Activated CD4-positive, alpha-beta T cell treated with anti-CD3 and anti-CD28 coated beads for 36 hours (primary cell): ENCODE data around the gene EDEM1. TPM values are rescaled to one million over a fixed set of nuclear protein-coding genes. Genes with fewer than 3 reads are reported as not detected.
A peak's percentile ranks its signal among the peaks of the same experiment; 100 is the strongest.

Experiments
- ATAC-seq: fragments of 200-7000 bp; cut with Tn5 transposase; one replicate; pipeline ENCODE4 v1.10.0; 2021; ENCODE audit warnings: mild to moderate bottlenecking, moderate library complexity
- CTCF ChIA-PET: fragments of 350-600 bp; sonication (Branson Sonifier 250); formaldehyde crosslinking; loops from one replicate; lab custom pipeline; 2021; ENCODE audit warnings: antibody characterized with exemption; lab: Charles Lee
- POLR2A ChIA-PET: fragments of 350-600 bp; sonication (Branson Sonifier 250); formaldehyde crosslinking; loops from one replicate; lab custom pipeline; 2021; ENCODE audit warnings: antibody characterized with exemption, inconsistent platforms; lab: Charles Lee
- DNase-seq: peaks from one replicate; pipeline ENCODE4 v3.0.0-alpha.2; 2020
- H3K27ac Mint-ChIP-seq: one replicate; pipeline ENCODE4 v1.8.0; 2021; ENCODE audit warnings: mixed read lengths
- H3K27me3 Mint-ChIP-seq: one replicate; pipeline ENCODE4 v1.8.0; 2021; ENCODE audit warnings: mixed read lengths
- H3K36me3 Mint-ChIP-seq: one replicate; pipeline ENCODE4 v1.8.0; 2021; ENCODE audit warnings: low read depth, mixed read lengths
- H3K4me1 Mint-ChIP-seq: one replicate; pipeline ENCODE4 v1.8.0; 2021; ENCODE audit warnings: mixed read lengths
- H3K4me3 Mint-ChIP-seq: one replicate; pipeline ENCODE4 v1.8.0; 2021; ENCODE audit warnings: mild to moderate bottlenecking, moderate library complexity, mixed read lengths
- H3K9me3 Mint-ChIP-seq: one replicate; pipeline ENCODE4 v1.8.0; 2021; ENCODE audit warnings: low read depth, mixed read lengths
- intact Hi-C, 2 experiments: fragments of 100-400 bp; cut with DNase I in 1 of 2; cut with micrococcal nuclease in 1 of 2; formaldehyde crosslinking; loops; one replicate each; pipeline versions ENCODE4 v1.14.2 to v1.15.1; 2022 to 2024; cut with DNase I, micrococcal nuclease
- total RNA-seq, 2 experiments: library from RNA; stranded (reverse); gene quantifications; one replicate each; pipeline ENCODE4 v1.2.3, GENCODE V29; 2021

EDEM1 gene
- total RNA-seq, 2 experiments from 2014 or later, result 105 to 175 TPM

- ChIA-PET POLR2A (interaction anchor here (0.7 to 3.0 kb wide), 10 partner anchors 8 to 590 kb away, joined by 3 to 46 read pairs (median 6); partner anchors contain the start of genes ARL8B, BHLHE40 and EDEM1), CTCF (interaction anchor here (0.7 to 3.4 kb wide), 6 partner anchors 11 to 175 kb away, joined by 3 to 26 read pairs (median 8); partner anchors contain the start of gene EDEM1)
- Mint-ChIP-seq H3K4me1 (peaks cover 89% of the 10 kb centered on the region), H3K27ac (peak overlapping the region; percentile 98), H3K9me3 (peaks cover 2% of the 10 kb centered on the region), H3K4me3 (peak overlapping the region; percentile 68), H3K36me3 (peaks cover 93% of the 10 kb centered on the region), H3K27me3 (no peaks in the 10 kb centered on the region)
- intact Hi-C loops, result loop anchor here (1.0 to 10.0 kb wide), 14 partner anchors 8 to 785 kb away; partner anchors contain the start of genes ARL8B (in 2 of the 2), BHLHE40 (in 1 of the 2), EDEM1 (in 1 of the 2) and ITPR1 (in 1 of the 2)
- DNase-seq (peak; percentile 70), ATAC-seq (peak; percentile 63)
These were observed 10.2 kb downstream of the EDEM1 start for GRCh38 chr3:5197470-5198312.

DNA sequence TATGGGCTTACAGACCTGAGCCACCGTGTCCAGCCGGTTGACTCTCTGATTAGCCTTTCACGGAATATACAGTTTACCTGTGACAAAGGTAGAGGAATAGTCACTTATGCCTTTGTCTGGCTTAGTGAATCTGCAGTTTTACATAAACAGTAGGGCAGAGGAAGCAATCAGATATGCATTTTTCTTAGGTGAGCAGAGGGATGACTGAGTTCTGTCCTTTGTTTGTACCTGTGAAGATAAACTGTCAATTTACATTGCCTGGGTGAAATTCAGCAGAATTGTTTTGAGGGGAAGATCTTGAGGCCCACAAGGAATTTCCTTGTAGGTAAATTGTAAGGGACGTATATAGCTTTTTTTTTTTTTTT is 10.8 kb downstream of the EDEM1 start:
- Mint-ChIP-seq H3K9me3 (no peaks in the 10 kb centered on the region), H3K4me1 (peaks cover 89% of the 10 kb centered on the region), H3K27me3 (no peaks in the 10 kb centered on the region), H3K27ac (peak overlapping the region; percentile 98), H3K36me3 (peaks cover 93% of the 10 kb centered on the region), H3K4me3 (peak overlapping the region; percentile 68)
- DNase-seq, result no peak
- CTCF ChIA-PET, result interaction anchor here (0.9 to 3.4 kb wide), 2 partner anchors 11 kb away, joined by 3 to 26 read pairs; partner anchors contain the start of gene EDEM1
- POLR2A ChIA-PET, result interaction anchor here (0.6 to 3.0 kb wide), 4 partner anchors 11 to 202 kb away, joined by 4 to 46 read pairs (median 18); partner anchors contain the start of genes ARL8B and EDEM1
- no peak for ATAC-seq
- intact Hi-C loops, result loop anchor here (2.0 to 10.0 kb wide), 8 partner anchors 61 to 786 kb away; partner anchors contain the start of gene ITPR1 (in 1 of the 2)

GRCh38 chr3:5198986-5199731 is 11.7 kb downstream of the EDEM1 start:
- CTCF ChIA-PET, result interaction anchor here (0.6 to 3.4 kb wide), 3 partner anchors 10 to 76 kb away, joined by 3 to 26 read pairs (median 3); partner anchors contain the start of gene EDEM1
- H3K36me3 Mint-ChIP-seq, result peaks cover 90% of the 10 kb centered on the region

GRCh38 chr3:5201536-5201935 is 14.0 kb downstream of the EDEM1 start:
- ChIA-PET POLR2A (no interaction called here), CTCF (no interaction called here)
- H3K27ac Mint-ChIP-seq, result peak overlapping the region; percentile 49
- no peak for ATAC-seq
- intact Hi-C loops, result no loop called here
- no peaks in the 10 kb centered on the region for H3K27me3 Mint-ChIP-seq
- H3K4me1 Mint-ChIP-seq, result peaks cover 77% of the 10 kb centered on the region
- no peak overlapping the region for H3K4me3 Mint-ChIP-seq
- peaks cover 90% of the 10 kb centered on the region for H3K36me3 Mint-ChIP-seq
- no peaks in the 10 kb centered on the region for H3K9me3 Mint-ChIP-seq
- DNase-seq, result no peak

More at GRCh38 chr3:5198986-5199731, 11.7 kb downstream of the EDEM1 start:
- ATAC-seq, result no peak
- peak overlapping the region; percentile 98 for H3K27ac Mint-ChIP-seq
- H3K4me1 Mint-ChIP-seq, result peaks cover 81% of the 10 kb centered on the region
- H3K9me3 Mint-ChIP-seq, result no peaks in the 10 kb centered on the region
- DNase-seq, result peak; percentile 64
- no peaks in the 10 kb centered on the region for H3K27me3 Mint-ChIP-seq
- POLR2A ChIA-PET, result interaction anchor here (0.6 kb wide), 1 partner anchor 201 kb away, joined by 4 read pairs; no protein-coding TSS in a partner anchor
- intact Hi-C loops, result loop anchor here (2.0 to 10.0 kb wide), 8 partner anchors 62 to 787 kb away; partner anchors contain the start of gene ITPR1 (in 1 of the 2)
- H3K4me3 Mint-ChIP-seq, result peak overlapping the region; percentile 28

GRCh38 chr3:5202222-5202621 is 14.7 kb downstream of the EDEM1 start:
- intact Hi-C loops, result no loop called here
- CTCF ChIA-PET, result no interaction called here
- no peak overlapping the region for H3K4me3 Mint-ChIP-seq
- DNase-seq (no peak), ATAC-seq (no peak)
- no peaks in the 10 kb centered on the region for H3K27me3 Mint-ChIP-seq
- peak overlapping the region; percentile 49 for H3K27ac Mint-ChIP-seq
- no peaks in the 10 kb centered on the region for H3K9me3 Mint-ChIP-seq
- peaks cover 71% of the 10 kb centered on the region for H3K4me1 Mint-ChIP-seq
- POLR2A ChIA-PET, result interaction anchor here (1.1 kb wide), 1 partner anchor 77 kb away, joined by 3 read pairs; no protein-coding TSS in a partner anchor
- peaks cover 90% of the 10 kb centered on the region for H3K36me3 Mint-ChIP-seq

DNA sequence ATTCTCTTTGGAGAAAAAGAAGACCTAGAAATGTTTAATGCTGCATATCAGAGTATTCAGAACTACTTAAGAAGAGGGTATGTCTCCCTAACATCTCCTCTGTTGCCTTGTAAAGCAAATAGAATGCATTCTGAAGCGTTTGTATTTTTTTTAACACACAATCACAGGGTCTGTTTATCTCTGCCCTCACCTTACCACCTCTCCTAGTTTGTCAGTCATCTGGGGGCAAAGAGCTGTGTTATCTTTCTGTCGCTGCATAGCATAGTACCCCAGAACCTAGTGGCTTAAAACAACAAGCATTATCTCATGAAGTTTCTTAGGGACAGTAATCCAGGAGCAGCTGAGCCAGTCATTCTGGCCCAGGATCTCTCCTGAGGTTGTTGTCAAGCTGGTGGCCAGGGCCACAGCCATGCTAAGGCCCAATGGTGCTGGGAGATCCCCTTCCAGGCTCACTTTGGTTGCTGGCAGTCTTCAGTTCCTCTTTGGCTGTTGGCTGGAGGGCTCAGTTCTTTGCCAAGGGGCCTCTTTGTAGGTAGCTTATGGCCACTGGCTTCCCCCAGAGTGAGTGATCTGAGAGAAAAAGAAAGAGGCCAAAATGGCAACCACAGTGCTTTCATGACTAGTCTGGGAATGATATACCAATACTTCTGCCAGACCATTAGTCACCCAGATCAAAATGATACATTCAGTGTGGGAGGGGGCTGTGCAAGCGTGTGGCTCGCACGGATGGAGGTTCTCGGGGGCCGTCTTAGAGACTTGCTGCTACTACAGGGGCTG is 17.8 kb downstream of the EDEM1 start:
- Mint-ChIP-seq H3K36me3 (peaks cover 89% of the 10 kb centered on the region), H3K9me3 (no peaks in the 10 kb centered on the region), H3K27ac (peak overlapping the region; percentile 87), H3K4me1 (peaks cover 41% of the 10 kb centered on the region), H3K27me3 (no peaks in the 10 kb centered on the region), H3K4me3 (no peak overlapping the region)
- intact Hi-C loops, result loop anchor here in 1 of 2 experiments (1.0 kb wide), 1 partner anchor 8 kb away; no protein-coding TSS in a partner anchor
- DNase-seq, result peak; percentile 72
- ChIA-PET CTCF (interaction anchor here (2.0 kb wide), 1 partner anchor 78 kb away, joined by 6 read pairs; no protein-coding TSS in a partner anchor), POLR2A (interaction anchor here (1.0 to 2.1 kb wide), 5 partner anchors 8 to 127 kb away, joined by 3 to 13 read pairs (median 5); no protein-coding TSS in a partner anchor)
- peak; percentile 90 for ATAC-seq

GRCh38 chr3:5210926-5211325 is 23.4 kb downstream of the EDEM1 start:
- no peak overlapping the region for H3K4me3 Mint-ChIP-seq
- no peak overlapping the region for H3K27ac Mint-ChIP-seq
- peaks cover 19% of the 10 kb centered on the region for H3K4me1 Mint-ChIP-seq
- CTCF ChIA-PET, result no interaction called here
- peaks cover 93% of the 10 kb centered on the region for H3K36me3 Mint-ChIP-seq
- intact Hi-C loops, result no loop called here
- no peaks in the 10 kb centered on the region for H3K27me3 Mint-ChIP-seq
- DNase-seq (no peak), ATAC-seq (no peak)
- POLR2A ChIA-PET, result no interaction called here
- no peaks in the 10 kb centered on the region for H3K9me3 Mint-ChIP-seq

DNA sequence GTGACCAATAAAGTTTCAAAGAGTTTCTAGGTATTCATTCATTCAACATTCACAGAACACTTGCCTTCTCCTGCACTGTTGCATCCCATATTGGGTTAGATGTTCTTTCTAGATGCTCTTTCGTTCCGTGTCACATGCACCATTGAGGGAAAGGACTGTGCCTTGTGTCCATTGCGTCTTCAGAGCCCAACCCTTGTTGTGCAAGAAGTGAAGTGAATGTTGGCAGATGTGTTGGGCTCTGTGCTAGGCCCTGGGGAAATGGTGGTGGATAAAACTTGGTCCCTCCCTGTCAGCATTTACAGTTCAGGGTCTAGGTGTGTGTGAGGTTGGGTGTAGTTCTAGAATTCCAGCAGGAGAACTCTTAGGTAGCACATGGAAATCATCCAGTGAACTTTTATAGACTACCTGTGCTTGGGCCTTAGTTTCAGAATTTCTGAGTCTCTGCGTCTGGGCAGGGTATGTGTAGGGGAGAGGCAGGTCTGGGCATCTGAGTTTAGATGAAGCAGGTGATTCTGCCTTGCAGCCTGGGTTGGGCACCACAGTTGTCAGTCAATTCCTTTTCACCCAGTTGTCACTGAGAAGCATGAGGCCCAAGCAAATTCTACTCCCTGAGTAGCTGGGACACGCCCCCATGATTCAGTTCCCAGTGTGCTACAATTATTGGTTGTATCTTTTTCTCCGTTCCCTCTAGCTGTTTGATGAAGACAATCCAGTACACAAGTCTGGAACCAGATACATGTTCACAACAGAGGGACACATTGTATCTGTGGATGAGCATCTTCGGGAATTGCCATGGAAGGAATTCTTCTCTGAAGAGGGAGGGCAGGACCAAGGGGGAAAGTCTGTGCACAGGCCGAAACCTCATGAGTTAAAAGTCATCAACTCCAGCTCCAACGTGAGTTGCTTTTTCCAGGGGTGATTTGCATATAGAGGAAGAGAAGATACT is 25.4 kb downstream of the EDEM1 start:
- ATAC-seq (peak; percentile 57), DNase-seq (peak; percentile 27)

GRCh38 chr3:5213574-5213966 is 26.1 kb downstream of the EDEM1 start:
- ATAC-seq, result peak; percentile 10
- CTCF ChIA-PET, result no interaction called here
- Mint-ChIP-seq H3K36me3 (peaks cover 88% of the 10 kb centered on the region), H3K4me1 (peaks cover 15% of the 10 kb centered on the region), H3K27me3 (no peaks in the 10 kb centered on the region), H3K4me3 (no peak overlapping the region), H3K27ac (peak overlapping the region; percentile 74), H3K9me3 (no peaks in the 10 kb centered on the region)
- POLR2A ChIA-PET, result no interaction called here
- intact Hi-C loops, result no loop called here
- no peak for DNase-seq

More for the DNA sequence above, 25.4 kb downstream of the EDEM1 start:
- H3K4me3 Mint-ChIP-seq, result no peak overlapping the region
- no peaks in the 10 kb centered on the region for H3K9me3 Mint-ChIP-seq
- no peaks in the 10 kb centered on the region for H3K27me3 Mint-ChIP-seq
- peaks cover 88% of the 10 kb centered on the region for H3K36me3 Mint-ChIP-seq
- peaks cover 15% of the 10 kb centered on the region for H3K4me1 Mint-ChIP-seq
- intact Hi-C loops, result no loop called here
- H3K27ac Mint-ChIP-seq, result peak overlapping the region; percentile 74
- ChIA-PET POLR2A (interaction anchor here (0.7 kb wide), 1 partner anchor 154 kb away, joined by 4 read pairs; no protein-coding TSS in a partner anchor), CTCF (interaction anchor here (0.6 kb wide), 1 partner anchor 9 kb away, joined by 3 read pairs; no protein-coding TSS in a partner anchor)
